Measurements from ENCODE around the gene CD300LF.

CD300LF gene

DNA sequence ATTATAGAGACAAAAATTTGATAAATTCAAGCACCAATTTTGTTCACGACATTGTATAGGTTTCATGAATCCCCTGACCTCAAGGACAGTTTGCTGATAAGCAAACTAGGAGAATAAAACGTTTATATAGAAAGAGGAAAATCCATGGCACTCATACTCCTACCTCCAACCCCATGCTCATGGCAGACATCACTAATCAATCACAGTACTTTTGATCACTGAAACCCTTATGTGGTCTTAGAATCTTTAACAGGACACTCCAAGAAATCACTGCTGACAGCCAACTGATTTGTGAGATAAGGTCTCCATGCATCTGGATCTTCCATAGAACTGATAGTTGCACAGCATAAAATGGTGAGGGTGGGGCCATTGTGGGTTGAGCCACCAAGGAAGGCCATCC is 31.0 kb upstream of the CD300LF start:
- no peak for DNase-seq (ENCODE audit: low read depth)
- H3K4me3 ChIP-seq (ENCODE audit: control insufficient read depth, low read depth, low read length), result no peak overlapping the region
- TF ChIP-seq CTCF (IDR thresholded peaks at IDR 0.05; ENCODE audit: control insufficient read depth, insufficient read depth, low read depth, low read length, missing control alignments), result no peak

DNA sequence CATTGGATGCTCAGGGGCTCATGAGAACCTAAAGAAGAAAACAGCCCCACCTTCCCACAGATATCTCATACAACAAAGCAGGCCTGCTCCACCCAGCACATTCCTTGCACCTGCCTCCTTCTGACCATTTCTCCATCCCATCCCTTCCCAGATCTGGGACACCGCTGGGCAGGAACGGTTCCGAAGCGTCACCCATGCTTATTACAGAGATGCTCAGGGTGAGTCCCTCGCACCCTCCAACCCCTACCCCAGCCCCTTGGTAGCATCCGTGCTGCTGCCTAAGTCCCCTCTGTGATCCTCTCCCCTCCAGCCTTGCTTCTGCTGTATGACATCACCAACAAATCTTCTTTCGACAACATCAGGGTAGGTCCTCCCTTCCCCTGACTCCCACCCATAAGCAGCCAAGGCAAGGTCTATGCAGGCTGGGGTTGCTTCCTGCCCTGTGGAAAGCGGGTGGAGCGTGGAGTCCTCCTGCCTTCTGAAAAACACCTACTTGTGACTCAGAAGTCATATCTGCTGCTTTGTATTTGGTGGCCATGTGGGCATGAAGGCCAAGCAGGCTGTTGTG is 30.3 kb upstream of the CD300LF start:
- no peak for TF ChIP-seq CTCF (IDR thresholded peaks at IDR 0.05; ENCODE audit: control insufficient read depth, insufficient read depth, low read depth, low read length, missing control alignments)

DNA sequence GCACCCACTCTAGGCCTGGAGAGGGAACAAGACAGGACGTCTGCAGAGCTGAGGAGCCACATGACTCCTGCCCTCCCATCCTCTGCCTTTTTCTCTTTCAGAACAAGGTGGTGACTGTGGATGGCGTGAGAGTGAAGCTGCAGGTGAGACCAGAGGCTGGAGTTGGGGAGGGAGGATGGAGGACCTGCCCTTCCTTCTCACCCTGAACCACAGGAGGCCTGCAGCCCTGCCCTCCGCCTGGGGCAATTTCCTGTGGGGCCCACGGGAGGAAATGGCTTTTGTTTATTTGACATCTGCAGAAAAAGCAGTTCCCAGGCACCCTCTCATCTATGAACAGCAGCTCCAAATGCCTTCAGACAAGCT is 29.4 kb upstream of the CD300LF start:
- no peak for DNase-seq (ENCODE audit: low read depth)
- no peak for TF ChIP-seq CTCF (IDR thresholded peaks at IDR 0.05; ENCODE audit: control insufficient read depth, insufficient read depth, low read depth, low read length, missing control alignments)
- no peak overlapping the region for H3K4me3 ChIP-seq (ENCODE audit: control insufficient read depth, low read depth, low read length)

More for the DNA sequence above, 30.3 kb upstream of the CD300LF start:
- DNase-seq (ENCODE audit: low read depth), result no peak
- H3K4me3 ChIP-seq (ENCODE audit: control insufficient read depth, low read depth, low read length), result no peak overlapping the region

DNA sequence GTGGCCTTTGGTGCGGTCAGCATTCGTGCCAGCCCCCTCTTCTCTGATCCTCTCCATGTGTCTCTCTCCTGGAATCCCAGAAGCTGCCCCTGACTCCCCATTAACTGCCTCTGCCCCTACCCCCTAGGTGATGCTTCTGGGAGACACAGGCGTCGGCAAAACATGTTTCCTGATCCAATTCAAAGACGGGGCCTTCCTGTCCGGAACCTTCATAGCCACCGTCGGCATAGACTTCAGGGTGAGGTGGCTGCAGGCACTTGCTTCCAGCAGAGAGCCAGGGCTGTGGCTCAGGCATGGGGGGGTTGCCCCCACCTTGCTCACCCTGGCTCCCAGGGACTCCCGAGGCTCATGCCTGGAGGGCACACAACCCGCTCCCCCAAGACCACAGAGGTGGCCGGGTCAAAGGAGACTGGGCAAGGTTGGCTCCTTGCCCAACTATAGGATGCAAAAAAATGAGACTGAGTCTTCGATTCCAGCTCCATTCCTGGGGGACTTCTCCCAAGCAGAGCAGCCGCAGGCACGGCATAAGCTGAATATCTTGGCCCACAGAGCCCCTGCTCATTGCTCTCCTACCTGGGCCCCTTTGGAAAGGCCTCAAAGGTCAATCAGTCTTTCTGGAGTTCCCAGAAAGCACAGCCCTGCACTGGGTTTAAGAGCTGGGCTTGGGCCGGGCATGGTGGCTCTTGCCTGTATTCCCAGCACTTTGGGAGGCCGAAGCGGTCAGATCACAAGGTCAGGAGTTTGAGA is 28.1 kb upstream of the CD300LF start:
- H3K4me3 ChIP-seq (ENCODE audit: control insufficient read depth, low read depth, low read length), result no peak overlapping the region
- no peak for DNase-seq (ENCODE audit: low read depth)
- TF ChIP-seq CTCF (IDR thresholded peaks at IDR 0.05; ENCODE audit: control insufficient read depth, insufficient read depth, low read depth, low read length, missing control alignments), result no peak

DNA sequence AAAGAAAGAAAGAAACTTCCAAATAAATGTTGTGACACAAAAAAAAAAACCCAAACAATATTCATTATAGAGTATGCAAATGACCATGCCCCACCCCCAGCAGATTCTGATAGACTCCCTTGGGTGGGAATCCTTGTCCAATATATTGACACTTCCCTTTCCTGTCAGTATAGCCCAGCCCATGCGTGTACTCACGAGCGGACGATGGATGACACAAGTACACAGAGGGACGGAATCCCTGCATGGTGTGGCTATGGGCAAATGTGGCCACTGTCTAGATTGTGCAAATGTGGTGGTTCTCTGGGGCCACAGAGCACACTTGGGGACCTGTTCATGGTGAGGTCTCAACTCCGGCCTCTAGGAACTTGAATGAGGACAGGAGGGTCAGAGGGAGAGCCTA is 27.4 kb upstream of the CD300LF start:
- no peak overlapping the region for H3K4me3 ChIP-seq (ENCODE audit: control insufficient read depth, low read depth, low read length)
- TF ChIP-seq CTCF (IDR thresholded peaks at IDR 0.05; ENCODE audit: control insufficient read depth, insufficient read depth, low read depth, low read length, missing control alignments), result no peak
- no peak for DNase-seq (ENCODE audit: low read depth)

GRCh38 chr17:74739227-74739831 is 26.6 kb upstream of the CD300LF start:
- DNase-seq (ENCODE audit: low read depth), result no peak
- no peak overlapping the region for H3K4me3 ChIP-seq (ENCODE audit: control insufficient read depth, low read depth, low read length)
- no peak for TF ChIP-seq CTCF (IDR thresholded peaks at IDR 0.05; ENCODE audit: control insufficient read depth, insufficient read depth, low read depth, low read length, missing control alignments)
